Activated CD4-positive, alpha-beta T cell treated with anti-CD3 and anti-CD28 coated beads, Interleukin-2, Interleukin-6, amounts not matched to agents 100 ng/mL and 50 ng/mL, durations not matched to agents 16 hours and 8 hours (primary cell): Measurements from ENCODE around the gene RBM20.
"Not testable (repeated sequence)": the region's sequence is repeated elsewhere in the genome, so short reads cannot be mapped to it uniquely, and the experiment has no call there.

ENCODE experiments used
- DNase-seq: peaks from one replicate; pipeline ENCODE4 v3.0.0-alpha.2; 2020

RBM20 gene

DNA sequence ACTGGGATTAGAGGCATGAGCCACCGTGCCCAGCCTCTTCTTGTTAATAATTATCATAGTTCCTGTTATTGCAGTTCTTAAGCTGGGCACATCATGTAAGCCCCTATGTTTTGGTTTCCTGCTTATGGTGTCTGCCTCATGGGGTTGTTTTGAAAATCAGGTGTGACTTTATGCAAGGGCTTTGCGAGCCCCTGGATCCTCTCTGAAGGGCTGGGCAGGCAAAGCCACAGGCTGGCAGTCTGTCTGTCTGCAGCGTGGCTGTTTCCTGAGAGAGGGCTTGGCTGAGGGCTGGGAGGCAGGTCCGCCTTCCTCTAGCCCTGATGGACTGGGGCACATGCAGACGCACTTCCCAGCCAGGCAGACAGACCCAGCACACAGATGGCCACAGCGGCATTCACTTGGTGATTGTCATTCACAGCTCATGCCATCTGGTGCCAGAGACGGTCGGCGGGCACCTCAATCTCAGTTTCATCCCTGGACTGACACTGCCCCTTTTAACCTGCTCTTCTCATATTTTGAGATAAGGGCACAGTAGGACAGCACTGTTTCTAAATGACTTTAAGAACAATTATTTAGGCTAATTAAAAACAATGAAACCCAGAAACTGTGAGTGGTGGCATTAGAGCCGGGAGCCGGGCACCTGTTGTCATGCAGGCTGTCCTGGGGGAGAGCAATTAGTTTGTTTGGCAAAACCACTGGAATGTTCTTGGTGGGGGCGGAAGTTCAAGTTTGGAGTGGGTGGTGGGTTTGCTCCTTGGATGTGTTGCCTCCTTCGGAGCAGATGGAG lies 35.5 kb downstream of the RBM20 start:
- no peak for DNase-seq

DNA sequence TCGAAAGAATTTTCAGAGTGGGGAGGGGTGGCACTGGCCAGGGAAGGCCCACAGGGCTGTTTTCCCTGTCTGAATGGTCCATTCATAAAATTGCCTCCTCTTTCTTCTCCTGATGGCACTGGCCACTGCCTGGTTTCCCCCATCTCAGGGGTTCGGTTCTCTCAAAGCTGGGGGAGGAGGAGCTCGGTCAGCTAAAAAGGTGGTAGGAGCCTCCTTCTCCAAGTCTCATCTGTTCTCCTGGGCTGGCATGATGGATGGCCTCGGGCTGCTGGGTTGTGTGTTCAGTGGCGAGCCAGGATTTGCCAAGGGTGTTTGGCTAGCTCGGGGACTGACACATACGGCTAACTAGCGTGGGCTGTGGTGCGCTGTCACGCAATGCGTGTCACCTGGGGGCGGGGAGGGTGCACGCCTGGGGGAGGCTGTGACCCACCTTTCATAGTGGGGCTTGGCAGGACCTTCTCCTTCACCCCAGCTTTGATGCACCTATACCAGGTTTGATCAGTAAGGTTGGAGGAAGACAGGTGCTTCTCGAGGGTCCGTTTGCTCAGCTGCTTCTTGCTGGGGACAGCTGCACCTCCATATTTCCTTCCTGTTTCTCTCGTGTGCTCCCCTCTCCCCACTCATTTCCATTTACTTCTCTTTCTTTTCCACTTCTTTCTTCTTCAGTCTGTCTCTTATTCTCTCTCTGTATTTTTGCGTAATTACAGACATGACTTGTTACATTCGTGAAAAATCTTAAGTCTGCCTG lies 36.3 kb downstream of the RBM20 start:
- DNase-seq, result no peak

- DNase-seq, result peak; percentile 42
Measured at GRCh38 chr10:110681023-110681681, 37.0 kb downstream of the RBM20 start.

DNA sequence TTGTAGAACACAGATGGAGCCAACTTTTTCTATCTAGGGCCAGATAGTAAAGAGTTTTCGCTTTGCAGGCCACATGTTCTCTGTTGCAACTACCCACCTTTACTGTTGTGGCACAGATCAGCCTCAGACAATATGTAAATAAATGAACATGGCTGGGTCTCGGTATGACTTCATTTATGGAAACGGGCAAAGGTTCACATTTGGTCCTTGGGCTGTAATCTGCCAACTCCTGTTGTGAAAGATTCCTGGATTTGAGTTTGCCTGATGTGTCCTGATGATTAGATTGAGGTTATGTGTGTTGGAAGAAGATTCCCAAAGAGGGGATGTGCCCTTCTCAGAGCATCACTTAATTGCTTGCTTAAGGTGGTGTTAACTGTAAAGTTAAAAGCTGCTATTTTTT lies 38.2 kb downstream of the RBM20 start:
- DNase-seq, result no peak

DNA sequence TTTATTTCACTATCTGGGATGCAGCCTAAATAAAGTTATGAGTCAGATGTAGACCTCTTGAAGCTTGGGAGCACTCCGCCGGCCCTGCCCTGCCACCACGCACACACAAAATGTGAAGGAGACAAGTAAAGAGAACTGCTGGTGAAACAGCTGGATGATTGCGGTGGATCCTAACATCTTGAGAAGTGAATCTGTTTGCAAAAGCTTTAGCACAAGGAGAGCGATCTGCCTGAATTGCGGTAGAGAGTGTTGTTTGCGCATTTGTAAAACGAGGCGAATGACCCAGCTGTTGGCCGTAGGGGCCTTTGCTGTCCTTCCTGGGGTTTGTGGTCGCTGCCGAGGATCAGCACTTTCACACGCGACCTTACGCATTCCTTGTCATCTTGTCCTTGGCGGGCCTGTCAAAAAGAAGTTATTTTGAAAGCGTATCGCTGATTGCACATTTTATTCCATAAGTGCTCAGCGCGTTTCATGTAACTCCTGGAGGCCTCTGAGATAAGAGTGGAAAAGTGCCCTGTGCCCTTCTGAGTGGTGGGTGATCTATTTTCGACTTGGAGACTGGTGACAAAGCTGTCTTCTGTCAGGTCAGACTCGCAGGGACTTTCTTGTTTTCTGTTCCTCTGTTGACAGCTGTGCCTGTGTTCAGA lies 40.8 kb downstream of the RBM20 start:
- DNase-seq, result no peak

DNA sequence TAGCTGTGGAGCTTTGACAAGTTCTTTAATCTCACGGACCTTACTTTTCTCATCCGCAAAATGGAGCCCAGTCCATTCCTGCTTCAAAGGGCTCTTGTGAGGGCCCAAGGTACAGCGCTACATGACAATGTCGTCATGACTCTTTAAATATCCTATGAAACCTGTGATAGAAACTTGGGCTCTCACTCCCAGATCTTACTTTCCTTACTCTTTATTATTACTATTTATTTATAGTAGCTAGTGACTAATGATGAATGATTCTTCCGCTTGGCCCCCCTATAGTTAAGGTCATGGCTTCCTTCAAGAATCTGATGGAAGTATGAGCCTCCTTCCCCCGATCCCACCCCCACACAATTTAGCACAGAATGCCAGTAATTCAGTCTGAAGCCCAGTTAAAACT lies 41.9 kb downstream of the RBM20 start:
- DNase-seq, result no peak

DNA sequence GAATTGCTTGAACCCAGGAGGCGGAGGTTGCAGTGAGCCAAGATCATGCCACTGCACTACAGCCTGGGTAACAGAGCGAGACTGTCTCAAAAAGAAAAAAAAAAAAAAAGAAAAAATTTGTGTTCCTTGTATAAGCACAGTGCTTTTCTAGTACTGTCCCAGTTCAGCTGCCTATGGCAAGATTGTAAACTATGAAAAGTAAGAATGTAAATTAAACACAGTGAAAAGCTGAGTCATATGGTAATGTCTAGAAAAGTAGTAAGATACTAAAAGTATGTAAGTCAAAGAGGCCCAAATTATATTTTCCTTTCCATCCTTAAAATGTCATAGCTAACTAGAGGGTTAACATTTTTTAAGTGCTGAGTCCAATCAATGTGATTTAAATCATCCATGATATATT lies 42.8 kb downstream of the RBM20 start:
- no peak for DNase-seq

- DNase-seq, result no peak
Measured at GRCh38 chr10:110687400-110687799, 43.3 kb downstream of the RBM20 start.

- DNase-seq, result no peak
Measured at GRCh38 chr10:110691139-110691538, 47.0 kb downstream of the RBM20 start.

DNA sequence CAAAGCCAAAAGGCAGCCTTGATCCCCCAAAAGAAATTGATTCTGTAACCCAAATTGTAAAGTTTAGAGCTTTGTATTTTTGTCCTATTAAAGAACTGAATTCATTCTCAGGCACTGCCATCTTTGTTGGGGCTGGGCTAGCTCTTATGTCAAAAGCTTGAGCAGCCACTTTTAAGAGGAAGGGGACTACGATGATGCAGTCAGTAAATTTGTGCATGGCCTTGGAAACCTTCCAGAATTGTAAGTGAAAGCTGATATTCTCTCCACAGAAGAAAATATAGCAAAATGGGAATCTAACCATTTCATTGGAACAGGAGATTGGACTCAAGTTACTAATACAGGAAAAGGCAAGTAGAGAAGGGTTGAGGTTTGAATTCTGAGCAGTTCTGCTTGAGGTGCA lies 50.1 kb downstream of the RBM20 start:
- no peak for DNase-seq

- no peak for DNase-seq
Measured at GRCh38 chr10:110694820-110695538, 50.8 kb downstream of the RBM20 start.

- no peak for DNase-seq
Measured at GRCh38 chr10:110695539-110695886, 51.4 kb downstream of the RBM20 start.

GRCh38 chr10:110696436-110696835 lies 52.3 kb downstream of the RBM20 start:
- no peak for DNase-seq

DNA sequence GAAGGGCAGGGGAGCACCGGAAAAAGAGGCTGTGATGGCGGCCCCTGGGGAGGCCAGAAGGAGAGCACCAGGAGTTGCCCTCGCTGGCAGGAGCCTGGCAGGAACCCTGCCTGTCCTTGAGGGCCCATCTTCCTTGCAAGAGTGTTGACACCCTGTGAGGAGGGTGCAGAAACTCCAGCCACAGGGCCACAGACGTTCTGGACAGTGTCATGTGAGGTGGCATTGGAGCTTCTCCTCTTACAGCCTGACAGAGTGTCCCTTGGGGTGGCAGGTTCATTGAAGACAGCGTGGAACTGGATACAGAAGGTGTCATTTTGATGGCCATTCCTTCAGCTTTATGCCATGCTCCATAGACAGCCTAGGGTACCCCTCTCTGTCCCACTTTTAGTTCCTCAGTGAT lies 54.2 kb downstream of the RBM20 start:
- DNase-seq, result no peak

DNA sequence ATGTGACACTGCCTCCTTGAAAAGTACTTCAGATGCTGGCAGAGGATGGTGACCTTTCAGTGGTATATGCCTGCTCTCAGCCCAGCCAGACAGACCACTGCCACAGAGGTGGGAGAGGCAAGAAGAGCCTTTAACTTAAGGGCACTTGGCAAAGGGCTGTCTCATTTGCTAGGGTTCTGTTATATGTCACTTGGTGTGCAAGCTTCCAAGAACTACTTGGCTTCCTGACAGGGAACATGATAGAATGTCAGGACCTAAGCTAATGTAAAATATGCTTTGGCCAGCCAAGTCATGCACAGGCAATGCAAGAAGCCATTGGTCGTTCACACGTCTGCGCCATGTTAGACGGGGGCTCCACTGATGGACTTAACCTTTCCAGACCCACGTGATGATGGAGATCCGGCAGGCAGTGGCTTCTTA lies 54.7 kb downstream of the RBM20 start:
- DNase-seq, result no peak

DNA sequence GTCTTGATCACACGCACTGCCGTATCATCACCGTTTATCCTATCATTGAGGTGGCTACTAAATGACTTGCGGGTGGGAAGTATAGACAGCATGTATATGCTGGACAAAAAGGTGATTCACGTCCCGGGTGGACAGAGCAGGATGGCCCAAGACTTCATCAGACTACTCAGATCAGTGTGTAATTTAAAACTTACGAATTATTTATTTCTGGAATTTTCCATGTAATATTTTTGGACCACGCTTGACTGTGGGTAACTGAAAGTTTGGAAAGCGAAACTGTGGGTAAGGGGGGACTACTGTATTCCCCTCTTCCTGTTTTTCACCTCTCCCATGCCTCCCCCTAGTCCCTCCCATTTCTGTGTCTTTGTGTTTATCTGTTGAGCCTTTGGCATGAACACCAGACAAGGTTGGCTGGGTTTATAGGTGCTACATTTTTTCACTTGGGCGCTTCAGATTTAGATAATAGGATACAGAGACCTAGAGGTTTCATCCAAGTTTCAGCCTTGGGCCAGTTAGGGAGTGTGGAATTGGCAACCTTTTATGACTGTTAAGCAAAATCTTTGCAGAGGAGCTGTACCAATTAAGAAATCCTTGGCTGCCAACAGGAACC lies 55.8 kb downstream of the RBM20 start:
- no peak for DNase-seq

- DNase-seq, result peak; percentile 10
Measured at GRCh38 chr10:110700947-110701616, 56.9 kb downstream of the RBM20 start.

GRCh38 chr10:110701617-110701971 lies 57.5 kb downstream of the RBM20 start:
- no peak for DNase-seq

DNA sequence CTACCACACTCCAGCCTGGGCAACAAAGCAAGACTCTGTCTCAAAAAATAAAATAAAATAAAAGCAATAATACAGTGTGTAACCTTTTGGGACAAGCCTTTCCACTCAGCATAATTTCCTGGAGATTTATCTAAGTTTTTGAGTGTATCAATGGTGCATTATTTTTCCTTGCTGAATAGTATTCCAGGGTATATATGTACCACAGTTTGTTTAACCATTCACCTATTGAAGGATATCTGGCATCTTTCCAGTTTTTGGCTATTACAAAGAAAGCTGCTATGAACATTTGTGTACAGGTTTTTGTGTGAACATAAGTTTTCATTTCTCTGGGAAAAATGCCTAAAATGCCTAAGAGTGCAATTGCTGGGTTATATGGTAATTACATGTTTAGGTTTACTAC lies 59.9 kb downstream of the RBM20 start:
- DNase-seq, result no peak

- DNase-seq, result no peak
Measured at GRCh38 chr10:110704906-110705476, 60.9 kb downstream of the RBM20 start.

GRCh38 chr10:110705596-110705995 lies 61.5 kb downstream of the RBM20 start:
- DNase-seq, result not testable (repeated sequence)
